ENCODE results near the gene PHF23.

PHF23 gene

DNA sequence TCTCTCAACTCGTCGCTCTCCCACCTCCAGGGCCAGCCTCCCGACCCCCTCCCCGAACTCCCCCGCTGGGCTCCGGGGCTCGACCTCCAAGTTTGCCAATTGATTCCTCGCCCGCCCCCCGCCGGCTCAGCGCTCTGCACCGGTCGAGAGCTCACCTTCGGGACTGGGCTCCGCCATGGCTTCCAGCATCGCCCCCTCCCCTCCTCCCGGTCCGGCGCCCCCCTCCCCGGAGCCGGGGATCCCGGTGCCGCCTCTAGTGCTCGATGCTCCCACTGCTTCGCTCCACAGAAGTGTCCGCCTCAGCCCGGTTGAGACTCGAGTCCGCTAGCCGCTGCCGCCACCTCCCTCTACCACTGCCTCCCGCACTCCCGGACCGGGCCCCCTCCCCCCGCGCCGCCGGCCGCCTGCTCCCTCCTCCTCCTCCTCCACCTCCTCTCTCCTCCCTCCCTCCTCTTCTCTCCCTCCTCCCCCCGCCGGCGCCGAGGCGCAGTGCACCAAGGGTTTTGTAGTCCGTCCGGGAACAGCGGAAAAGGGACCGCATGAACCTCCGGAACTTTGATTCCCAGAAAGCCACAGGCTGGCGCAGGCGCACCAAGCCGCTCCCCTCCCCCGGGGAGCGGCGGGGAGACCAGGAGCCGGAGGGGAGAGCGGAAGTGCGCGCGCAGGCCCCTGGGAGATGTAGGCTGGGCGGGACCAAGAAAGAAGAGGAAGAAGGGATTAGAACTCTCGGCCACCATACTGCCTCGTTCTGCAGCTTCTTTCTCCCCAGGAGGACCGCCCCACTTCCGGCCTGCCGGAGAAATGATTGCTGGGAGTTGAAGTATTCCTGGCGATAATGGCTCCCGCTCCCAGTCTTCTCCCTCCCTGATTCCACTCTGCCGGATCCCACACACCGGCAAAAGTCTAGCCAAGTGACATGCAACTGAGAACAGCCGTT, at the start of gene PHF23:
PHF23 (minus strand) TSS at position 367 of the 937 bp plus-strand sequence; CDS start at position 189, 178 bp downstream.
- no peak for TF ChIP-seq CTCF (IDR thresholded peaks at IDR 0.05; ENCODE audit: low read depth, low read length)
- DNase-seq (ENCODE audit: extremely low read depth, low read depth): peak; percentile 99

- DNase-seq (ENCODE audit: extremely low read depth, low read depth): no peak
- TF ChIP-seq CTCF (IDR thresholded peaks at IDR 0.05; ENCODE audit: low read depth, low read length): no peak
These were observed 46.4 kb upstream of the PHF23 start for GRCh38 chr17:7285679-7286078.

- TF ChIP-seq CTCF (IDR thresholded peaks at IDR 0.05; ENCODE audit: low read depth, low read length): no peak
These were observed 45.7 kb upstream of the PHF23 start for GRCh38 chr17:7284911-7285310.

DNA sequence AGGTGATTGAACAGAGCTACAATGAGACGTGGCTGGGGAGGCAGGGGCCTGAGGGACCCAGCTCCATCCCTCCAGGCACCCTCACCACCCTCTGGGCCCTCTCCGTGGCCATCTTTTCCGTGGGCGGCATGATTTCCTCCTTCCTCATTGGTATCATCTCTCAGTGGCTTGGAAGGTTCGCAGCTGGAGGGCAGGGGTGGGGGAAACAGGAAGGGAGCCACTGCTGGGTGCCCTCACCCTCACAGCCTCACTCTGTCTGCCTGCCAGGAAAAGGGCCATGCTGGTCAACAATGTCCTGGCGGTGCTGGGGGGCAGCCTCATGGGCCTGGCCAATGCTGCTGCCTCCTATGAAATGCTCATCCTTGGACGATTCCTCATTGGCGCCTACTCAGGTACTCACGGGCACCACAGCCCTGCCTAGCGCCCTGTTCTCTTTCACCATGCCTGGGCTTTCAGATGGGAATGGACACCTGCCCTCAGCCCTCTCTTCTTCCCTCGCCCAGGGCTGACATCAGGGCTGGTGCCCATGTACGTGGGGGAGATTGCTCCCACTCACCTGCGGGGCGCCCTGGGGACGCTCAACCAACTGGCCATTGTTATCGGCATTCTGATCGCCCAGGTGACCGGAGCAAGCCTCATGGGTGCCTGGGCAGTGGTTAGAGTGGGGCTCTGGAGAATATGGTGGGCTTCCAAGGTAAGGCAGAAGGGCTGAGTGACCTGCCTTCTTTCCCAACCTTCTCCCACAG, 44.4 kb upstream of the PHF23 start:
- no peak for TF ChIP-seq CTCF (IDR thresholded peaks at IDR 0.05; ENCODE audit: low read depth, low read length)
- no peak for DNase-seq (ENCODE audit: extremely low read depth, low read depth)

More at GRCh38 chr17:7284911-7285310, 45.7 kb upstream of the PHF23 start:
- no peak for DNase-seq (ENCODE audit: extremely low read depth, low read depth)

DNA sequence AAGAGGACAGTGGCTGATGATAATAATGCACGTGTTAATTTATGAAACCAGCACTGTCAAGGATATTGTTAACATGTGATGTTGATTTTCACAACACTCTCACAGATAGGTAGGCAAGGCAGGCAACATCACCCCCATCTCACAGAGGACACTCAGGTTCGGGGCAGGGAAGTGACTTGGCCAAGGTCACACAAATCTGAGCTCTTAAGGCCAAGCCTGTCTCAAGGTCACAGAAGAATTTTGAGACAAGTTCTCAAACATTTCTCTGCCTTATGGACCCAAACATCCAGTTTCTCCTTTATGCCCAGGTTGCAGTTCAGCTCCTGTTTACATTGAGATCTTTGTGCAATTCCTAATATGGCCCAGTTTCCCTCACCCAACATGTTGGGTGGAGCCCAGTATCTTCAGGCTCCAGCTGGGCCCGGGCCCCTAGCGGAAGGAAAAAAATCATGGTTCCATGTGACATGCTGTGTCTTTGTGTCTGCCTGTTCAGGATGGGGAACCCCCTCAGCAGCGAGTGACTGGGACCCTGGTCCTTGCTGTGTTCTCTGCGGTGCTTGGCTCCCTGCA, 43.6 kb upstream of the PHF23 start:
- no peak for DNase-seq (ENCODE audit: extremely low read depth, low read depth)
- TF ChIP-seq CTCF (IDR thresholded peaks at IDR 0.05; ENCODE audit: low read depth, low read length): no peak

GRCh38 chr17:7281953-7282751, 42.9 kb upstream of the PHF23 start:
- no peak for DNase-seq (ENCODE audit: extremely low read depth, low read depth)

More at GRCh38 chr17:7281953-7282751, 42.9 kb upstream of the PHF23 start:
- TF ChIP-seq CTCF (IDR thresholded peaks at IDR 0.05; ENCODE audit: low read depth, low read length): no peak
